Muscle of back (tissue), 11 donors: ENCODE data around the gene GMPS. TPM values are rescaled to one million over a fixed set of nuclear protein-coding genes. Genes with fewer than 3 reads are reported as not detected.
A peak's percentile ranks its signal among the peaks of the same experiment; 100 is the strongest.

ENCODE experiments used
- DNase-seq, 3 donors: peaks; one replicate each; pipeline versions ENCODE4 v3.0.0 to v3.0.0-alpha.2; 2013
- polyA plus RNA-seq, 10 donors: library from polyadenylated mRNA; unstranded; fragments of 120-200 nt; gene quantifications; one replicate each; pipeline ENCODE4 v1.2.1, GENCODE V29; 2013; ENCODE audit not compliant: insufficient read length in 10 of 10

GMPS gene
- polyA plus RNA-seq, 10 donors: 38.9 to 56.8 (median 49.9) TPM

DNA sequence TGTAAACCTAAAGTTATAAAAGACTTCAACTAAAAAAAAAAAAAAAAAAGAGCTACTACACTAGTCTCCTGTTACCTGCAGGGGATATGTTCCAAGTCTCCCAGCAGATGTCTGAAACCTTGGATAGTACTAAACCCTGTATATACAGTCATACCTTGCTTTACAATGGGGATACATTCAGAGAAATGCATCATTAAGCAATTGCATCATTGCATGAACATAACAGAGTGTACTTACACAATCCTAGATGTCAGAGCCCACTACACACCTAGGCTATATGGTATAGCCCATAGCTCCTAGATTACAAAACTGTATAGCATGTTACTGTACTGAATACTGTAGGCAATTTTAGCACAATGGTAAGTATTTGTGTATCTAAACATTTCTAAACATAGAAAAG lies 119.1 kb downstream of the GMPS start:
- DNase-seq: no peak

DNA sequence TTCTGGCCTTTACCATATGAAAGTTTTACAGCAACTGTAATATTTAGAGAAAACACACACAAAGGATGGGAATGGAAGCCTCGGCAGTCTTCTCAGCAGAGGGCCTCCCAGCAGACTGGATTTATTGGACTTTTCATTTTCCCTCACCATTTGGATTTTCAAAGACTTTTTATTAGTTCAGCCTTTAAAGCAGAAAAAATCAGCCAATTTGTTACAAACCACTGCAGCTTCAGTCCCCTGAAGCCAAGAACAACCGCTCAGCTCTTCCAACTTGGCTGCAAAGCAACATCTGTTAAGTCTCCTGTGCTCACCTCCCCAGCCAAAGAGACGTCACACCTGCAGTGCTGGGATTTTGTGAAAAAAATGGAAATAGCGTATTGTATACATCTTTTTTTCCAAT lies 120.8 kb downstream of the GMPS start:
- DNase-seq: peak; percentile 79 to 87 (median 83)

DNA sequence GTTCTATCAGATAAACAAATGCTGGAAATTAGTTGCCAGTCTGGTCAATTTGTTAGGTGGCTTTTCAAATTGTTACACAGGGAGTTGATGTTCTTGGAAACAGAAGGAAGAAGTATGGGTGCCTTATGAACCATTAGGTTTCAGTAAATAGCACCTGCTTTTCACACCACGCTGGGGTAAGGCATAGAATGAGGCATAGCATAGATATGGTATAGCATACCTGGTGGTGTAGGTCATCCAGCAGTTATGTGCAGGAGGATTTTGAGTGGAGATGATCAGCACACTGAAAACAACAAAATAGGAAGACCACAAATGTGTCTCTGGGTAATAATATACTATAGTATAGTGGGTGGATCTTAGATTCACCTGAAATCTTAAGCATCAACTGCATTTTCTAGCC lies 121.4 kb downstream of the GMPS start:
- no peak for DNase-seq

Other genes with a start within 250 kb of the GMPS start
- under 1 TPM; 0.18 to 0.75 (median 0.32) TPM for gene PLCH1, start 125.6 kb upstream of the GMPS start, polyA plus RNA-seq
- 1 to 10 TPM; 2.7 to 5.6 (median 3.6) TPM for gene C3orf33, start 64.4 kb upstream of the GMPS start, polyA plus RNA-seq
- gene SLC33A1, start 16.2 kb upstream of the GMPS start, polyA plus RNA-seq: 10 to 100 TPM; 12.1 to 20.9 (median 16.4) TPM
- gene KCNAB1, start 249.9 kb downstream of the GMPS start, polyA plus RNA-seq: 1 to 10 TPM; 4.2 to 7.1 (median 5.2) TPM